Spinal cord (tissue), 10 donors: Measurements from ENCODE around the gene MUC2. TPM values are rescaled to one million over a fixed set of nuclear protein-coding genes. Genes with fewer than 3 reads are reported as not detected.

Source experiments
- DNase-seq, 6 donors: peaks; one replicate each; pipeline versions ENCODE4 v3.0.0 to v3.0.0-alpha.2; 2013 to 2015; ENCODE audit warnings: low spot score in 6 of 6, low read depth in 4 of 6
- H3K27ac ChIP-seq: one replicate; pipeline ENCODE4 v1.5.1; 2013; ENCODE audit warnings: low read depth, low read length, control low read depth
- H3K27me3 ChIP-seq: one replicate; pipeline ENCODE4 v1.6.1; 2013; ENCODE audit warnings: low read length; ENCODE audit not compliant: control insufficient read depth, insufficient read depth
- H3K36me3 ChIP-seq: one replicate; pipeline ENCODE4 v1.6.1; 2013; ENCODE audit warnings: low read length; ENCODE audit not compliant: control insufficient read depth, insufficient read depth
- H3K4me1 ChIP-seq: one replicate; pipeline ENCODE4 v1.6.1; 2013; ENCODE audit warnings: low read length; ENCODE audit not compliant: control insufficient read depth, insufficient read depth
- H3K4me3 ChIP-seq: one replicate; pipeline ENCODE4 v1.5.1; 2013; ENCODE audit warnings: low read depth, low read length, control low read depth
- H3K9me3 ChIP-seq: one replicate; pipeline ENCODE4 v1.6.1; 2013; ENCODE audit warnings: low read length; ENCODE audit not compliant: control insufficient read depth, insufficient read depth
- WGBS: methylation state at CpG from one replicate; pipeline ENCODE4 v1.1.5; 2013; ENCODE audit warnings: missing lambda C conversion rate; ENCODE audit not compliant: insufficient coverage; 5-methylcytosine and 5-hydroxymethylcytosine counted together
- polyA plus RNA-seq, 2 donors: library from polyadenylated mRNA; unstranded; fragments of 120-200 nt; gene quantifications; one replicate each; pipeline ENCODE4 v1.2.1, GENCODE V29; 2013; ENCODE audit not compliant: insufficient read length in 2 of 2
- total RNA-seq, 2 donors: library from RNA; depleted of rRNA in 1 of 2; stranded (reverse); fragments of 120-200 nt in 1 of 2; fragments of >200 nt in 1 of 2; gene quantifications; one replicate each; pipeline versions ENCODE4 v1.2.3 to v1.2.4, GENCODE V29; 2013 to 2014
- donor health status: healthy.

The MUC2 gene
- total and polyA plus RNA-seq, 4 donors = not detected

- no peak overlapping the region for H3K27ac ChIP-seq
- H3K4me3 ChIP-seq = no peak overlapping the region
- no peak for DNase-seq
- whole genome bisulfite sequencing = 88% methylated on average over 1 of the region's 1 CpG
- H3K9me3 ChIP-seq = no peaks in the 10 kb centered on the region
- H3K4me1 ChIP-seq = no peaks in the 10 kb centered on the region
- no peaks in the 10 kb centered on the region for H3K27me3 ChIP-seq
- no peaks in the 10 kb centered on the region for H3K36me3 ChIP-seq
These were observed 31.7 kb downstream of the MUC2 start for GRCh38 chr11:1106387-1106786.

- Histone ChIP-seq H3K9me3 (no peaks in the 10 kb centered on the region), H3K36me3 (no peaks in the 10 kb centered on the region), H3K4me3 (no peak overlapping the region), H3K27ac (no peak overlapping the region), H3K27me3 (no peaks in the 10 kb centered on the region), H3K4me1 (no peaks in the 10 kb centered on the region)
- DNase-seq = no peak
- 82% methylated on average over 30 of the region's 32 CpGs for WGBS
These were observed 32.9 kb downstream of the MUC2 start for GRCh38 chr11:1107316-1108245.

- no peaks in the 10 kb centered on the region for H3K9me3 ChIP-seq
- H3K27me3 ChIP-seq = no peaks in the 10 kb centered on the region
- no peak for DNase-seq
- 86% methylated on average over 28 of the region's 29 CpGs for WGBS
- H3K4me3 ChIP-seq = no peak overlapping the region
- H3K4me1 ChIP-seq = no peaks in the 10 kb centered on the region
- H3K36me3 ChIP-seq = no peaks in the 10 kb centered on the region
- no peak overlapping the region for H3K27ac ChIP-seq
These were observed 33.7 kb downstream of the MUC2 start for GRCh38 chr11:1108246-1108900.

- H3K4me1 ChIP-seq = no peaks in the 10 kb centered on the region
- no peaks in the 10 kb centered on the region for H3K27me3 ChIP-seq
- no peaks in the 10 kb centered on the region for H3K9me3 ChIP-seq
- no peak overlapping the region for H3K4me3 ChIP-seq
- WGBS = 84% methylated on average over 23 of the region's 28 CpGs
- DNase-seq = no peak
- H3K27ac ChIP-seq = no peak overlapping the region
- no peaks in the 10 kb centered on the region for H3K36me3 ChIP-seq
These were observed 34.6 kb downstream of the MUC2 start for GRCh38 chr11:1109101-1109917.

GRCh38 chr11:1109918-1110705, 35.4 kb downstream of the MUC2 start:
- no peaks in the 10 kb centered on the region for H3K9me3 ChIP-seq
- WGBS = 88% methylated on average over 25 of the region's 39 CpGs
- H3K36me3 ChIP-seq = no peaks in the 10 kb centered on the region
- no peaks in the 10 kb centered on the region for H3K4me1 ChIP-seq
- DNase-seq = no peak
- no peaks in the 10 kb centered on the region for H3K27me3 ChIP-seq
- H3K4me3 ChIP-seq = no peak overlapping the region
- H3K27ac ChIP-seq = no peak overlapping the region

GRCh38 chr11:1111545-1112212, 37.0 kb downstream of the MUC2 start:
- H3K4me3 ChIP-seq = no peak overlapping the region
- 90% methylated on average over 9 of the region's 10 CpGs for WGBS
- no peaks in the 10 kb centered on the region for H3K9me3 ChIP-seq
- DNase-seq = no peak
- no peaks in the 10 kb centered on the region for H3K36me3 ChIP-seq
- no peaks in the 10 kb centered on the region for H3K27me3 ChIP-seq
- H3K4me1 ChIP-seq = no peaks in the 10 kb centered on the region
- no peak overlapping the region for H3K27ac ChIP-seq

GRCh38 chr11:1112351-1113191, 37.9 kb downstream of the MUC2 start:
- H3K9me3 ChIP-seq = no peaks in the 10 kb centered on the region
- no peak for DNase-seq
- no peak overlapping the region for H3K4me3 ChIP-seq
- H3K4me1 ChIP-seq = no peaks in the 10 kb centered on the region
- no peaks in the 10 kb centered on the region for H3K36me3 ChIP-seq
- H3K27ac ChIP-seq = no peak overlapping the region
- no peaks in the 10 kb centered on the region for H3K27me3 ChIP-seq
- 86% methylated on average over 11 of the region's 14 CpGs for WGBS

- WGBS = 77% methylated on average over 31 of the region's 36 CpGs
- no peak for DNase-seq
- Histone ChIP-seq H3K9me3 (no peaks in the 10 kb centered on the region), H3K27me3 (no peaks in the 10 kb centered on the region), H3K27ac (no peak overlapping the region), H3K4me1 (no peaks in the 10 kb centered on the region), H3K36me3 (no peaks in the 10 kb centered on the region), H3K4me3 (no peak overlapping the region)
These were observed 38.9 kb downstream of the MUC2 start for GRCh38 chr11:1113405-1114201.
